HG02623 (cell line): ENCODE measurements around the gene SLC13A5.

Source experiments
- ATAC-seq: cut with Tn5 transposase; IDR thresholded peaks from one replicate; pipeline ENCODE4 v1.9.1; 2021; ENCODE audit warnings: moderate library complexity; ENCODE audit not compliant: unreplicated experiment

The SLC13A5 gene

DNA sequence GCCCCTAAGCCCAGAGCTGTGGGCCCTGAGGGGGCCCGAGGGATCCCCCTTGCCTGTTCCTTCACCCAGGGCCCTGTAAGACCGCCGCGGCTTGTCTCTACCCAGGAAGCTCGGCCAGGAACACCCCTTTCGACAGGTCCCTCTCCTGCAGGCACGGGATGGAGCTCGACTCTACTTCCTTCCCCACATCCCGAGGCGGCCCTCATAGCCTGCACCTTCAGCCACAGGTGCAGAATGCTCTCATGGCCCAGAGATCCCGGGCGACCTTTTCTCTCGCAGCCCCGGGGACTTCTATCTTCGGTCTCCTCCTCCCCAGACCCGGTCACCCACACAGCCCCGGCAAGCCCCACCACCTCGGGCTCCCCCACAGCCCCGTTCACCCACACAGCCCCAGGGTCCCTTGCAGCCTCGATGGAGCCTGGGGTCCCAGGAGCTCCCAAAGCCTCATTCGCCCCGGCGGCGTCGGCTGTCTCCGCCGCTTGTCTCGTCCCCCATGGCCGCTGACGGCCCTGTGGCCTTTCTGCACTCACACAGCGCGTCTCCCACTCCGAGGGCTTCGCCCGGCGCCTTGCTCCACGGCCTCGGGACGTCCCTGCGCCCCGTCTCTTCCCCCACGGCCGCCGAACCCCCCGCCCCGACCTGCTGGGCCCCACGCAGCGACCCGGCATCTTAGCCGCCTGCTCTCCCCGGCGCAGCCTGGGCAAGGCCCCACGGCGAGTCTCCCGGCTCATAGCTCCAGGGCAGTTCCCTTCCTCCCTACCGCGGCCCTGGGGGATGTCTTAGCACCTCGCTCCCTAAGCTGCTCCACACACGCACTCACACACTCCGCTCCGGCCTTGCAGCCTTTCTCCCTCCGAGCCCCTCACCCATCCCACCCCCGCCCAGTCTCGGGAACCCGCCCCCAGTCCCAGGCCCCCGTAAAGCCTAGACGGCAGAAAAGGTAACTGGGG, 73.3 kb downstream of the SLC13A5 start:
- ATAC-seq: no peak

GRCh38 chr17:6639014-6639585, 74.1 kb downstream of the SLC13A5 start:
- ATAC-seq: no peak

DNA sequence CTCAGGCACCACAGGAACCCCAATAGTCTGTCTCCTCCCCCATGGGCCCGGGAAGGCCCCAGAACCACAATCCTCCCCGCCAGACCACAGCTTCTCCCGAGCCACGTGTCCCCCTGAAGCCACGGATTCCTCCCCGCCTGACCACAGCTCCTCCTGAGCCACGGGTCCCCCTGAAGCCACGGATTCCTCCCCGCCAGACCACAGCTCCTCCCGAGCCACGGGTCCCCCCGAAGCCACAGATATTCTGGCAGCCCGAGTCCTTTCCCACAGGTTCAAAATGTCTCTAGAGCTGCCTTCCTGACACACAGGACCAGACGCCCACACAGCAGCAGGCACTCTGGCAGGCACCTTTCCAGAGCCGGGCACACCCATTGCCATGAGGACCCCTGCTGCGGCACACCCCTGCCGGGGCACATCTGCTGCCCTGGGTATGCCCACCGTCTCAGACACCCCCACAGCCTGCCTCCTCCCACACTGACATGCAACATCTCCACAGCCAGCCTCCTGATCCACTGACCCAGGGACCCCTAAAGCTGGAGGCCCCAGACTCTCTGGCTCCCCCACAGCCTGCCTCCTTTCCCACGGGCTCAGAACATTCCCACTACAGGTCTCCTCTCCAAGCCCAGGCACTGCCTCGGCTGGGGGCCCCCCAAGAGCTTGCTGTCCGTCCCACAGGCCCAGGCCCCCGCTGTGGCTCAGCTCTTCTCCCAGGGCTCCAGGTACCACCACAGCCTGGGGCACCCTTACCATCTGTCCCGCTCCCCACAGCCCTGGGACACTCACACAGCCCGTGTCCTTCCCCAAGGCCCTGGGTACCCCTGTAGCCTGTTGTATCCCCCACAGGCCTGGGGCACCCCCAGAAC, 74.9 kb downstream of the SLC13A5 start:
- no peak for ATAC-seq

- ATAC-seq: no peak
Measured at GRCh38 chr17:6637458-6637840, 75.7 kb downstream of the SLC13A5 start.

DNA sequence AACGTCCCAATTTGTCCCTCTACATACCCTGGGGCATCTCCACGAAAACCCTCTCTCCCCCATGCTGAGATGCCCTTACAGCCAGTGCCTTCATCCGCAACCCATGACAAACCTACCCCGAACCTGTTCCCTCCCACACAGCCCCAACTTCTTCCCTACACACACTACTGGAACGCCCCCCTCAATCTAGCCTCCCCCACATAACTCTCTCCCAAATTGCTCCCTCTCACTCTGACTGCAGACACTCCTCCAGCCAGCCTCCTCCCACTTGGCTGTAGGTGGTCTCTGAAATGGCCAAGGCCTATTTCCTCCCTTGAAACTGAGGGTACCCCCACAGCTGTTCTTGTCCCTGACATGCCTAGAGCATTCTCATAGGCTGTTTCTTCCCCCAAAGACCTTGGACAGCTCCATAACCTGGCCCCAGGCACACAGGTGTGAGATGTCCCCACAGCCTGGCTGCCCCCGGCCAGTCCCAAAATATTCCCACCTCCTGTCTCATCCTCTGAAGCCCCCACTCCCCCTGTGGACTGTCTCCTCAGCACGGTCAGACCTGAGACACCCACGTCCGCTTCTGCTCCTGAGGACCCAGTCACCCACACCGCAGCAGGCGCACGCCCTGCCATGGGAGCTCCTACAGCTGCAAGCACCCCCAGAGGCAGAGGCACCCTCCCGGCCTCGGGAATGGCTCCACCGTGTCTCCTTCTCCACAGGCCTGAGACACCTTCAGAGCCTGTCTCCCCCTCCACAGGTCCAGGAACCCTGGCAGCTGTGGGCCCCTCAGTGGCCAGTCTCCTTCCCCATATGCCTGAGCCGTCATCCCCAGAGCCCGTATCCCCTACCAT, 76.3 kb downstream of the SLC13A5 start:
- no peak for ATAC-seq

- no peak for ATAC-seq
Measured at GRCh38 chr17:6636105-6636504, 77.1 kb downstream of the SLC13A5 start.
